HG02870 (cell line): ENCODE measurements around the gene PTPRN2.

Source experiments
- ATAC-seq: cut with Tn5 transposase; IDR thresholded peaks from one replicate; pipeline ENCODE4 v1.9.1; 2021; ENCODE audit warnings: mild to moderate bottlenecking, moderate library complexity; ENCODE audit not compliant: unreplicated experiment

Gene PTPRN2

GRCh38 chr7:157886266-157886665, 701.4 kb downstream of the PTPRN2 start:
- ATAC-seq, result no peak

GRCh38 chr7:157885140-157885539, 702.5 kb downstream of the PTPRN2 start:
- ATAC-seq, result no peak

GRCh38 chr7:157884461-157885062, 703.1 kb downstream of the PTPRN2 start:
- ATAC-seq, result no peak

GRCh38 chr7:157881048-157881771, 706.4 kb downstream of the PTPRN2 start:
- ATAC-seq, result no peak

GRCh38 chr7:157879391-157879790, 708.2 kb downstream of the PTPRN2 start:
- no peak for ATAC-seq

GRCh38 chr7:157877298-157878090, 710.1 kb downstream of the PTPRN2 start:
- no peak for ATAC-seq

GRCh38 chr7:157876469-157877285, 710.9 kb downstream of the PTPRN2 start:
- ATAC-seq, result no peak

- no peak for ATAC-seq
Observed at GRCh38 chr7:157875230-157876179, 712.1 kb downstream of the PTPRN2 start.

GRCh38 chr7:157874870-157875229, 712.8 kb downstream of the PTPRN2 start:
- no peak for ATAC-seq

- ATAC-seq, result no peak
Observed at GRCh38 chr7:157874208-157874816, 713.3 kb downstream of the PTPRN2 start.

GRCh38 chr7:157873664-157874063, 714.0 kb downstream of the PTPRN2 start:
- ATAC-seq, result no peak

GRCh38 chr7:157873181-157873580, 714.4 kb downstream of the PTPRN2 start:
- no peak for ATAC-seq

- no peak for ATAC-seq
Observed at GRCh38 chr7:157872447-157872846, 715.2 kb downstream of the PTPRN2 start.

- no peak for ATAC-seq
Observed at GRCh38 chr7:157871681-157872080, 715.9 kb downstream of the PTPRN2 start.

- no peak for ATAC-seq
Observed at GRCh38 chr7:157870644-157871290, 716.9 kb downstream of the PTPRN2 start.

- no peak for ATAC-seq
Observed at GRCh38 chr7:157869793-157870192, 717.8 kb downstream of the PTPRN2 start.

- ATAC-seq, result no peak
Observed at GRCh38 chr7:157867685-157868305, 719.8 kb downstream of the PTPRN2 start.

GRCh38 chr7:157866336-157866924, 721.2 kb downstream of the PTPRN2 start:
- ATAC-seq, result no peak
